HepG2 (cell line): Measurements from ENCODE around the gene ZFAND2B. TPM values are rescaled to one million over a fixed set of nuclear protein-coding genes. Genes with fewer than 3 reads are reported as not detected.

Source experiments
- JUND ChIP-seq: sonication (generic); formaldehyde crosslinking; IDR thresholded peaks from 2 replicates; pipeline ENCODE4 v1.8.0; 2022; ENCODE audit warnings: mild to moderate bottlenecking, missing genetic modification reagents
- KAT8 ChIP-seq: IDR thresholded peaks from 2 replicates; pipeline ENCODE4 v1.6.1; 2016; ENCODE audit warnings: missing genetic modification reagents, missing compliant biosample characterization
- KDM4B ChIP-seq: sonication (generic); formaldehyde crosslinking; IDR thresholded peaks from 2 replicates; pipeline ENCODE4 v1.4.0; 2020; ENCODE audit warnings: missing genetic modification reagents
- MYNN ChIP-seq: sonication (generic); formaldehyde crosslinking; IDR thresholded peaks from 2 replicates; pipeline ENCODE4 v1.4.0; 2020; ENCODE audit warnings: mild to moderate bottlenecking, low read depth, missing genetic modification reagents
- NCOR1 ChIP-seq: fragments of 200-600 bp; sonication (generic); IDR thresholded peaks from 2 replicates; pipeline ENCODE4 v1.7.0; 2017; ENCODE audit warnings: antibody characterized with exemption, low read length, borderline replicate concordance
- NFE2L1 ChIP-seq: sonication (generic); formaldehyde crosslinking; IDR thresholded peaks from 2 replicates; pipeline ENCODE4 v1.4.0; 2020; ENCODE audit warnings: missing genetic modification reagents, mild to moderate bottlenecking, borderline replicate concordance
- POLR2AphosphoS5 ChIP-seq: IDR thresholded peaks from 2 replicates; pipeline ENCODE4 v1.6.1; 2012; ENCODE audit warnings: low read depth, low read length
- RFX5 ChIP-seq: IDR thresholded peaks from 2 replicates; pipeline ENCODE4 v1.6.1; 2011; ENCODE audit warnings: low read depth, low read length, improper control_type of control experiment
- SMAD3 ChIP-seq: sonication (generic); formaldehyde crosslinking; IDR thresholded peaks from 2 replicates; pipeline ENCODE4 v1.4.0; 2020; ENCODE audit warnings: missing genetic modification reagents
- SNAI1 ChIP-seq: sonication (generic); formaldehyde crosslinking; IDR thresholded peaks from 2 replicates; pipeline ENCODE4 v1.5.0; 2020; ENCODE audit warnings: mild to moderate bottlenecking, missing genetic modification reagents, borderline replicate concordance
- SP1 ChIP-seq, 2 experiments: fragments of 450-650 bp in 1 of 2; sonication (generic) in 1 of 2; formaldehyde crosslinking in 1 of 2; IDR thresholded peaks; 2 replicates each; pipeline versions ENCODE4 v1.4.0 to v1.6.1; 2016 to 2020; ENCODE audit warnings: missing genetic modification reagents in 1 of 2
- SRSF4 ChIP-seq: fragments of 200-400 bp; formaldehyde crosslinking; IDR thresholded peaks from one replicate; pipeline ENCODE4 v1.6.1; 2018; ENCODE audit warnings: mild to moderate bottlenecking, low read depth, low read length, moderate library complexity; ENCODE audit not compliant: poor library complexity, severe bottlenecking
- YEATS4 ChIP-seq: sonication (generic); formaldehyde crosslinking; IDR thresholded peaks from 2 replicates; pipeline ENCODE4 v1.4.0; 2020; ENCODE audit warnings: missing genetic modification reagents, borderline replicate concordance
- ZNF672 ChIP-seq: sonication (generic); formaldehyde crosslinking; IDR thresholded peaks from 2 replicates; pipeline ENCODE4 v1.8.1; 2022; ENCODE audit warnings: missing genetic modification reagents
- ZNF768 ChIP-seq: sonication (generic); formaldehyde crosslinking; IDR thresholded peaks from 2 replicates; pipeline ENCODE4 v1.4.0; 2020; ENCODE audit warnings: missing genetic modification reagents
- ZNF780A ChIP-seq: sonication (generic); formaldehyde crosslinking; IDR thresholded peaks from 2 replicates; pipeline ENCODE4 v1.8.0; 2022; ENCODE audit warnings: mild to moderate bottlenecking, missing genetic modification reagents, moderate library complexity
- polyA plus RNA-seq, 8 experiments: library from polyadenylated mRNA; depleted of rRNA in 3 of 8; stranded (reverse) in 7 of 8; unstranded in 1 of 8; fragments of >200 nt; fragmentation: Illumina TruSeq in 4 of 8; extraction: Trizol in 4 of 8; gene quantifications; 2 replicates each; pipeline versions ENCODE4 v1.2.1 to v1.2.3, GENCODE V29; 2011 to 2016; ENCODE audit warnings: low read depth in 4 of 8, missing spikeins in 1 of 8, mixed read lengths in 1 of 8; ENCODE audit not compliant: insufficient read depth in 1 of 8
- total RNA-seq, 5 experiments: library from RNA; depleted of rRNA; stranded (reverse); fragments of >200 nt; fragmentation: Illumina TruSeq; extraction: Trizol; gene quantifications; 2 replicates each; pipeline ENCODE4 v1.2.3, GENCODE V29; 2016; ENCODE audit warnings: low read depth in 1 of 5
- TF ChIP-seq, protein P1 (sequence below): sonication (generic); formaldehyde crosslinking; IDR thresholded peaks from 2 replicates; pipeline ENCODE4 v1.9.0; 2021; ENCODE audit warnings: mild to moderate bottlenecking, missing genetic modification reagents
- TF ChIP-seq, protein P2 (sequence below): sonication (generic); formaldehyde crosslinking; IDR thresholded peaks from 2 replicates; pipeline ENCODE4 v1.5.0; 2020; ENCODE audit warnings: mild to moderate bottlenecking, missing genetic modification reagents, borderline replicate concordance
- TF ChIP-seq, protein P3 (sequence below): sonication (generic); formaldehyde crosslinking; IDR thresholded peaks from 2 replicates; pipeline ENCODE4 v1.5.0; 2020; ENCODE audit warnings: missing genetic modification reagents

The ZFAND2B gene
- total and polyA plus RNA-seq, 2 of the 13 experiments (the other 11 are each of a cell fraction or from before 2014, with no cell fraction given) = 53.3 to 115 TPM

DNA sequence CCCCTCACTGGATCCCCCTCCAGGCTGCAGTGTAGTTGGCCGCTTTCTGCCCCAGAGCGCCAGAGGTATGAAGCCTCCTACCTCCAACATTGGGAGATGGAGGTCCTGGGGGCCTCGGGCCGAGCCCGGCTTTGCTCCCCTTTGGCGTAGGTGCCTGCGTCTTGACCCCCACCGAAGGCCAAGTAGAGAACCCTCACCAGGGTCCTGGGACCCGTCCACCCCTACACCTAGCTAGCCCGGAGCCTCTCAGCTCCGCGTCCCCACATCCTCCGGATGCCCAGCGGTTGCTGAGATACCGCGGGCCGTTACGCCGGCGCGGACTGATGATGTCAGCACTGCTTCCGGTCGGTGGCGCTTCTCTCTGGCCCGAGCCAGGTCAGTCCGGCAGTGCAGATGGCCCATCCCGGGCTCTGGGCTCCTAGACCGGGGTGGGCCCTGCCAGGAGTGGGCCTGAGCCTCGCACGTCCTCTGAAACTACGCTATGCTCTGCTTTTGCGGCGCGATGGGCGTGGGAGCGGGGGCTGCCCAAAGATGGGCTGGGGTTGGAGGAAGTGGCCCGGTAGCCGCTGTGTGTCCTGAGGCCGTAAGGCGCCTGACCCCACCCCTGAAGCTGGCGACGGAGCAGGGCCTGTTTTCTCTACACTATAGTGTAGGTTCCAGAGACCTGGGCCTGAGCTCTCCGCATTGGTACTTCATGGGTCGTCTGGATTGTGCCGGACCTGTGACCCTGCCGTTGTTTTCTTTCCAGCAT lies 38.7 kb downstream of the ZFAND2B start, which contains the start of the genes GLB1L and STK16 (continued):
- TF ChIP-seq, protein P1, sequence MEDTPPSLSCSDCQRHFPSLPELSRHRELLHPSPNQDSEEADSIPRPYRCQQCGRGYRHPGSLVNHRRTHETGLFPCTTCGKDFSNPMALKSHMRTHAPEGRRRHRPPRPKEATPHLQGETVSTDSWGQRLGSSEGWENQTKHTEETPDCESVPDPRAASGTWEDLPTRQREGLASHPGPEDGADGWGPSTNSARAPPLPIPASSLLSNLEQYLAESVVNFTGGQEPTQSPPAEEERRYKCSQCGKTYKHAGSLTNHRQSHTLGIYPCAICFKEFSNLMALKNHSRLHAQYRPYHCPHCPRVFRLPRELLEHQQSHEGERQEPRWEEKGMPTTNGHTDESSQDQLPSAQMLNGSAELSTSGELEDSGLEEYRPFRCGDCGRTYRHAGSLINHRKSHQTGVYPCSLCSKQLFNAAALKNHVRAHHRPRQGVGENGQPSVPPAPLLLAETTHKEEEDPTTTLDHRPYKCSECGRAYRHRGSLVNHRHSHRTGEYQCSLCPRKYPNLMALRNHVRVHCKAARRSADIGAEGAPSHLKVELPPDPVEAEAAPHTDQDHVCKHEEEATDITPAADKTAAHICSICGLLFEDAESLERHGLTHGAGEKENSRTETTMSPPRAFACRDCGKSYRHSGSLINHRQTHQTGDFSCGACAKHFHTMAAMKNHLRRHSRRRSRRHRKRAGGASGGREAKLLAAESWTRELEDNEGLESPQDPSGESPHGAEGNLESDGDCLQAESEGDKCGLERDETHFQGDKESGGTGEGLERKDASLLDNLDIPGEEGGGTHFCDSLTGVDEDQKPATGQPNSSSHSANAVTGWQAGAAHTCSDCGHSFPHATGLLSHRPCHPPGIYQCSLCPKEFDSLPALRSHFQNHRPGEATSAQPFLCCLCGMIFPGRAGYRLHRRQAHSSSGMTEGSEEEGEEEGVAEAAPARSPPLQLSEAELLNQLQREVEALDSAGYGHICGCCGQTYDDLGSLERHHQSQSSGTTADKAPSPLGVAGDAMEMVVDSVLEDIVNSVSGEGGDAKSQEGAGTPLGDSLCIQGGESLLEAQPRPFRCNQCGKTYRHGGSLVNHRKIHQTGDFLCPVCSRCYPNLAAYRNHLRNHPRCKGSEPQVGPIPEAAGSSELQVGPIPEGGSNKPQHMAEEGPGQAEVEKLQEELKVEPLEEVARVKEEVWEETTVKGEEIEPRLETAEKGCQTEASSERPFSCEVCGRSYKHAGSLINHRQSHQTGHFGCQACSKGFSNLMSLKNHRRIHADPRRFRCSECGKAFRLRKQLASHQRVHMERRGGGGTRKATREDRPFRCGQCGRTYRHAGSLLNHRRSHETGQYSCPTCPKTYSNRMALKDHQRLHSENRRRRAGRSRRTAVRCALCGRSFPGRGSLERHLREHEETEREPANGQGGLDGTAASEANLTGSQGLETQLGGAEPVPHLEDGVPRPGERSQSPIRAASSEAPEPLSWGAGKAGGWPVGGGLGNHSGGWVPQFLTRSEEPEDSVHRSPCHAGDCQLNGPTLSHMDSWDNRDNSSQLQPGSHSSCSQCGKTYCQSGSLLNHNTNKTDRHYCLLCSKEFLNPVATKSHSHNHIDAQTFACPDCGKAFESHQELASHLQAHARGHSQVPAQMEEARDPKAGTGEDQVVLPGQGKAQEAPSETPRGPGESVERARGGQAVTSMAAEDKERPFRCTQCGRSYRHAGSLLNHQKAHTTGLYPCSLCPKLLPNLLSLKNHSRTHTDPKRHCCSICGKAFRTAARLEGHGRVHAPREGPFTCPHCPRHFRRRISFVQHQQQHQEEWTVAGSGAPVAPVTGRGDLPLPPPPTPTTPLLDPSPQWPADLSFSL = no peak
- TF ChIP-seq ZNF672 (no peak), MYNN (CRISPR knock-in tag) (peak; percentile 84; the same call in 1 of the 2 replicates), NCOR1 (no peak; the same call in 1 of the 2 replicates), SP1 (IDR thresholded peaks at IDR 0.05) (no peak), SP1 (CRISPR knock-in tag; IDR thresholded peaks at IDR 0.05) (peak; percentile 57), SNAI1 (CRISPR knock-in tag) (peak; percentile 72; the same call in 1 of the 2 replicates), YEATS4 (CRISPR knock-in tag) (peak; percentile 95), ZNF768 (CRISPR knock-in tag) (peak; percentile 91; the same call in 1 of the 2 replicates), KAT8 (peak; percentile 99), RFX5 (peak; percentile 55; the same call in 1 of the 2 replicates), SMAD3 (CRISPR knock-in tag) (peak; percentile 97), NFE2L1 (CRISPR knock-in tag) (no peak; the same call in 1 of the 2 replicates), ZNF780A (CRISPR knock-in tag) (no peak), JUND (CRISPR knock-in tag) (peak; percentile 71; the same call in 1 of the 2 replicates), SRSF4 (peak; percentile 73), KDM4B (CRISPR knock-in tag) (no peak; the same call in 1 of the 2 replicates), POLR2AphosphoS5 (peak; percentile 96)
- TF ChIP-seq, protein P2, sequence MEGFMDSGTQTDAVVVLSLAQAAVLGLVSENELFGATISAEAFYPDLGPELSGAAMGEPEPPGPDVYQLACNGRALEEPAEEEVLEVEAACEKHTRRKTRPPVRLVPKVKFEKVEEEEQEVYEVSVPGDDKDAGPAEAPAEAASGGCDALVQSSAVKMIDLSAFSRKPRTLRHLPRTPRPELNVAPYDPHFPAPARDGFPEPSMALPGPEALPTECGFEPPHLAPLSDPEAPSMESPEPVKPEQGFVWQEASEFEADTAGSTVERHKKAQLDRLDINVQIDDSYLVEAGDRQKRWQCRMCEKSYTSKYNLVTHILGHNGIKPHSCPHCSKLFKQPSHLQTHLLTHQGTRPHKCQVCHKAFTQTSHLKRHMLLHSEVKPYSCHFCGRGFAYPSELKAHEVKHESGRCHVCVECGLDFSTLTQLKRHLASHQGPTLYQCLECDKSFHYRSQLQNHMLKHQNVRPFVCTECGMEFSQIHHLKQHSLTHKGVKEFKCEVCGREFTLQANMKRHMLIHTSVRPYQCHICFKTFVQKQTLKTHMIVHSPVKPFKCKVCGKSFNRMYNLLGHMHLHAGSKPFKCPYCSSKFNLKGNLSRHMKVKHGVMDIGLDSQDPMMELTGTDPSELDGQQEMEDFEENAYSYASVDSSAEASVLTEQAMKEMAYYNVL (CRISPR knock-in tag) = peak; percentile 64; the same call in 1 of the 2 replicates
- TF ChIP-seq, protein P3, sequence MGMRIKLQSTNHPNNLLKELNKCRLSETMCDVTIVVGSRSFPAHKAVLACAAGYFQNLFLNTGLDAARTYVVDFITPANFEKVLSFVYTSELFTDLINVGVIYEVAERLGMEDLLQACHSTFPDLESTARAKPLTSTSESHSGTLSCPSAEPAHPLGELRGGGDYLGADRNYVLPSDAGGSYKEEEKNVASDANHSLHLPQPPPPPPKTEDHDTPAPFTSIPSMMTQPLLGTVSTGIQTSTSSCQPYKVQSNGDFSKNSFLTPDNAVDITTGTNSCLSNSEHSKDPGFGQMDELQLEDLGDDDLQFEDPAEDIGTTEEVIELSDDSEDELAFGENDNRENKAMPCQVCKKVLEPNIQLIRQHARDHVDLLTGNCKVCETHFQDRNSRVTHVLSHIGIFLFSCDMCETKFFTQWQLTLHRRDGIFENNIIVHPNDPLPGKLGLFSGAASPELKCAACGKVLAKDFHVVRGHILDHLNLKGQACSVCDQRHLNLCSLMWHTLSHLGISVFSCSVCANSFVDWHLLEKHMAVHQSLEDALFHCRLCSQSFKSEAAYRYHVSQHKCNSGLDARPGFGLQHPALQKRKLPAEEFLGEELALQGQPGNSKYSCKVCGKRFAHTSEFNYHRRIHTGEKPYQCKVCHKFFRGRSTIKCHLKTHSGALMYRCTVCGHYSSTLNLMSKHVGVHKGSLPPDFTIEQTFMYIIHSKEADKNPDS (CRISPR knock-in tag) = no peak
